IPS DF 19.7 (cell line): ENCODE data around the gene GEMIN4.

Experiments used
- DNase-seq: peaks from one replicate; pipeline ENCODE4 v3.0.0-alpha.2; 2013; ENCODE audit warnings: low read depth, low spot score

The GEMIN4 gene

GRCh38 chr17:742147-742793 lies 9.8 kb downstream of the GEMIN4 start:
- no peak for DNase-seq

- no peak for DNase-seq
These were observed 11.6 kb downstream of the GEMIN4 start for GRCh38 chr17:740240-741017.

GRCh38 chr17:737561-738113 lies 14.4 kb downstream of the GEMIN4 start:
- DNase-seq, result no peak

- no peak for DNase-seq
These were observed 18.3 kb downstream of the GEMIN4 start for GRCh38 chr17:733743-734142.

- no peak for DNase-seq
These were observed 19.0 kb downstream of the GEMIN4 start for GRCh38 chr17:732902-733720.

- DNase-seq, result no peak
These were observed 19.8 kb downstream of the GEMIN4 start, which contains the start of gene TLCD3A for GRCh38 chr17:732067-732901. TSS of gene TLCD3A (plus strand) at chr17:732596. CDS start at chr17:732648, 52 bp downstream.

GRCh38 chr17:731644-732066 lies 20.4 kb downstream of the GEMIN4 start:
- no peak for DNase-seq

GRCh38 chr17:728911-729310 lies 23.2 kb downstream of the GEMIN4 start:
- DNase-seq, result no peak

GRCh38 chr17:726271-726919 lies 25.7 kb downstream of the GEMIN4 start:
- no peak for DNase-seq

GRCh38 chr17:725746-726145 lies 26.3 kb downstream of the GEMIN4 start:
- no peak for DNase-seq

- no peak for DNase-seq
These were observed 27.0 kb downstream of the GEMIN4 start for GRCh38 chr17:725084-725483.

GRCh38 chr17:721540-721937 lies 30.5 kb downstream of the GEMIN4 start:
- DNase-seq, result no peak

- no peak for DNase-seq
These were observed 31.1 kb downstream of the GEMIN4 start for GRCh38 chr17:720706-721539.

- no peak for DNase-seq
These were observed 34.0 kb downstream of the GEMIN4 start for GRCh38 chr17:718075-718474.

- no peak for DNase-seq
These were observed 43.9 kb downstream of the GEMIN4 start for GRCh38 chr17:708132-708531.

GRCh38 chr17:705863-706262 lies 46.2 kb downstream of the GEMIN4 start:
- no peak for DNase-seq

GRCh38 chr17:705011-705410 lies 47.1 kb downstream of the GEMIN4 start:
- no peak for DNase-seq

GRCh38 chr17:704111-704864 lies 47.8 kb downstream of the GEMIN4 start:
- DNase-seq, result no peak
